Mesendoderm (in vitro differentiated cells): Measurements from ENCODE around the gene CXCR6.

Experiments used
- DNase-seq: peaks from one replicate; pipeline ENCODE4 v3.0.0; 2013
- H2AK5ac ChIP-seq: 2 replicates; pipeline ENCODE4 v1.6.1; 2013; ENCODE audit warnings: low read length, inconsistent platforms
- H2BK120ac ChIP-seq: 2 replicates; pipeline ENCODE4 v1.6.1; 2013; ENCODE audit warnings: low read depth, mild to moderate bottlenecking, low read length, moderate library complexity, mixed read lengths
- H2BK15ac ChIP-seq: replicated peaks from 2 replicates; pipeline ENCODE4 v1.6.1; 2013; ENCODE audit warnings: low read depth, mild to moderate bottlenecking, moderate library complexity
- H2BK5ac ChIP-seq: 2 replicates; pipeline ENCODE4 v1.6.1; 2013; ENCODE audit warnings: low read length, inconsistent platforms
- H3K18ac ChIP-seq: 2 replicates; pipeline ENCODE4 v1.6.1; 2013; ENCODE audit warnings: mild to moderate bottlenecking, low read length, mixed read lengths
- H3K23ac ChIP-seq: one replicate; pipeline ENCODE4 v1.6.1; 2013; ENCODE audit warnings: low read length
- H3K27ac ChIP-seq: 2 replicates; pipeline ENCODE4 v1.5.1; 2013; ENCODE audit warnings: low read depth, mild to moderate bottlenecking, inconsistent platforms, low read length, moderate library complexity
- H3K27me3 ChIP-seq: 2 replicates; pipeline ENCODE4 v1.6.1; 2013; ENCODE audit warnings: low read length, control low read depth, mild to moderate bottlenecking, inconsistent platforms; ENCODE audit not compliant: insufficient read depth, poor library complexity
- H3K36me3 ChIP-seq: 2 replicates; pipeline ENCODE4 v1.6.1; 2013; ENCODE audit warnings: low read length, inconsistent platforms; ENCODE audit not compliant: control insufficient read depth, insufficient read depth
- H3K4ac ChIP-seq: one replicate; pipeline ENCODE4 v1.6.1; 2013; ENCODE audit warnings: low read depth, mild to moderate bottlenecking, low read length, moderate library complexity
- H3K4me1 ChIP-seq: 2 replicates; pipeline ENCODE4 v1.6.1; 2013; ENCODE audit warnings: low read depth, low read length, inconsistent platforms; ENCODE audit not compliant: control insufficient read depth
- H3K4me2 ChIP-seq: 2 replicates; pipeline ENCODE4 v1.6.1; 2013; ENCODE audit warnings: low read length
- H3K4me3 ChIP-seq: 2 replicates; pipeline ENCODE4 v1.5.1; 2013; ENCODE audit warnings: mild to moderate bottlenecking, low read length
- H3K56ac ChIP-seq: one replicate; pipeline ENCODE4 v1.6.1; 2013; ENCODE audit warnings: low read length
- H3K79me1 ChIP-seq: 2 replicates; pipeline ENCODE4 v1.6.1; 2013; ENCODE audit warnings: low read length, inconsistent platforms
- H3K79me2 ChIP-seq: 2 replicates; pipeline ENCODE4 v1.6.1; 2013; ENCODE audit warnings: mild to moderate bottlenecking, low read length; ENCODE audit not compliant: control insufficient read depth, insufficient read depth
- H3K9ac ChIP-seq: 2 replicates; pipeline ENCODE4 v1.6.1; 2013; ENCODE audit warnings: low read length, inconsistent platforms
- H4K5ac ChIP-seq: one replicate; pipeline ENCODE4 v1.6.1; 2013; ENCODE audit warnings: low read length
- H4K8ac ChIP-seq: one replicate; pipeline ENCODE4 v1.6.1; 2013; ENCODE audit warnings: low read depth, mild to moderate bottlenecking, control low read depth, low read length, moderate library complexity
- WGBS: extraction: QIAGEN DNeasy Blood & Tissue Kit; methylation state at CpG from one replicate; pipeline ENCODE4 v1.1.7; 2013; ENCODE audit warnings: low lambda C conversion rate, missing lambda C conversion rate; ENCODE audit not compliant: insufficient coverage; ENCODE audit errors: extremely low coverage; 5-methylcytosine and 5-hydroxymethylcytosine counted together

CXCR6 gene

DNA sequence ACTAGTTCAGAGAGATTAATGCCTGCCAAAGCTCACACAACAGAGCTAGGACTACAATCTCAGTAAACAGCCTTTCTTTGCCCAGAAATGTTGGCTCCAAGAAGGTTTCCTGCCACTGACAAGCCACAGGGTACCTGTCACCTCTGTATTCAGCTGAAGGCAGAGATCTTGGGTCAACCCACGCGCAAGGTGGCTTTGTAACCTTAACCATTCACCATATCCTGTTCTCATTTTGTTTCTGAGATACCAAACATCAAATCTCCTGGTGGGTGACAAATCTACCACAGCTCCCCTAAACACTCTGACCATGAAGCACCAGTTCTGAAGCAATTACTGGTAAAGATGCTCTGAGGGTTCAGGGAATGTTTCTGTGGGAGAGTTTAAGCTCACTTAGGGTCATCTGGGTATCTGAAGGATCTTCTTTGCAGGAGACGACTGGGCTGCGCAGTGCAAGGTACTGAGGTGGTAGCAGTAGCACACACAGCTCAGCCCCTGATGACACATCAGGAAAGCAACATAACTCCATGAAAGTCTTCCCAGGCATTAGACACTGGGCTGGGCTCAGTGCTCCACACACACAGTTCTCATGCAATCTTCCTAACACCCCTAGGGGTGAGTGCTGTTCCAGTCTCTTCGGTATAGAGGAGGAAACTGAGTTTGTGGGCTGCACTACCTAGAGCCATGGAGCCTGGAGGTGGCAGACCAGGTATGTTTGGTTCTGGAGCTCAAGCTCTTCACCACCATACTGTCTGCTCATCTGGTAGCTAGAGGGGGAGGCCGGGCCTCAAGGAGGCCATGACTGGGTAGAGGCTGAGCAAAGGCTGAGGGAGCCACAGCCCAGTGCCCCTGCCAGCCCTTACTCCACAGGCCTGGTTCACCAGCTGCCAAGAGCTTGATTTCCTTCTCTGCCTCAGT lies 7.7 kb downstream of the CXCR6 start:
- H3K18ac ChIP-seq: no peak overlapping the region
- no peak overlapping the region for H3K23ac ChIP-seq
- H3K4me2 ChIP-seq: no peak overlapping the region
- no peak overlapping the region for H4K8ac ChIP-seq
- H2AK5ac ChIP-seq: no peak overlapping the region
- no peaks in the 10 kb centered on the region for H3K4me1 ChIP-seq
- no peak overlapping the region for H3K56ac ChIP-seq
- H3K27ac ChIP-seq: no peak overlapping the region
- no peaks in the 10 kb centered on the region for H3K79me2 ChIP-seq
- H3K4me3 ChIP-seq: no peak overlapping the region
- no peak overlapping the region for H2BK120ac ChIP-seq
- no peak overlapping the region for H2BK15ac ChIP-seq
- H3K79me1 ChIP-seq: no peaks in the 10 kb centered on the region
- WGBS: no CpG with 5 or more reads among the region's 6 CpGs
- no peak overlapping the region for H3K4ac ChIP-seq
- H4K5ac ChIP-seq: no peak overlapping the region
- peaks cover 3% of the 10 kb centered on the region for H3K36me3 ChIP-seq
- no peaks in the 10 kb centered on the region for H3K27me3 ChIP-seq
- no peak for DNase-seq
- H2BK5ac ChIP-seq: no peak overlapping the region
- no peak overlapping the region for H3K9ac ChIP-seq

DNA sequence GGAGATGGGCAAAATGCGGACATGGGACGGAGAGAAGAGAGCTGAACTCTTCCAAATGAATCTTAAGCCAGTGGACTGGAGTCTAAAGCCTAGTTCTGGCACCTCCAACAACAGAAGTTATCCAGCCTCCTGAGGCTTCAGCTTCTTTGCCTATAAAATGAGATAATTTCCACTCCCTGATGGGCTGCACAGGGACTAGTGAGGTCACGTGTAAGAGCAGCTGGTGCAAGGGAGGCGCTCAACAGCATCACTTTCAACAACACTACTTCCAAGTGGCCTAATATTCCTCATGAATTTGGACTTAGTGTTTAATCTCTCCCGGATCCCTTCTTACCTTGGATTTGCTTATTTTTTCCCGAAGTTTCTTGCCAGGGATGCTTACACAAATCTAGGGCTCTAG lies 8.7 kb downstream of the CXCR6 start:
- Histone ChIP-seq H3K9ac (no peak overlapping the region), H4K8ac (no peak overlapping the region), H3K18ac (no peak overlapping the region), H3K23ac (no peak overlapping the region), H3K4ac (no peak overlapping the region), H3K79me2 (no peaks in the 10 kb centered on the region), H2BK5ac (no peak overlapping the region), H3K79me1 (no peaks in the 10 kb centered on the region), H3K36me3 (peaks cover 3% of the 10 kb centered on the region), H3K27ac (no peak overlapping the region), H2AK5ac (no peak overlapping the region), H2BK15ac (no peak overlapping the region), H3K56ac (no peak overlapping the region), H2BK120ac (no peak overlapping the region), H3K4me3 (no peak overlapping the region), H4K5ac (no peak overlapping the region), H3K27me3 (no peaks in the 10 kb centered on the region), H3K4me2 (no peak overlapping the region), H3K4me1 (no peaks in the 10 kb centered on the region)
- no CpG with 5 or more reads among the region's 6 CpGs for WGBS
- no peak for DNase-seq

DNA sequence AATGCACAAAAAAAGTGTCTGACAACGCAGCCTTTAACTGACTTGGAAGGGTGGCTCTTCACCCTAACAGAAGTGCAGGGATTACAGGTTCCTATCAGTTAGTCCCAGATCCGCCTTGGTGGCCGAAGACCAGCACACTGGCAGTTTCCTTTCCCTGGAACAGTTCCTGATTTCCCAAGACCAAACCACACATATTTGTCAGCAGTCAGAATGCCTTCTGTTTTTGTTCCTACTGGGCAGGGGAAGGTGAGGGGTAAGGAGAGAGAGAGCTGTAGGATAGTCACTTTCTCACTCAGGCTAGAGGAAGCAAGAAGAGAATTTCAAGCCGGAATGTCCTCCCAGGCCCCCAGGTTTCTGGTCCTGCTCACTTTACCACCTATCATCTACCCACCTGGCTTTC lies 9.2 kb downstream of the CXCR6 start:
- no peak overlapping the region for H2BK5ac ChIP-seq
- no peaks in the 10 kb centered on the region for H3K27me3 ChIP-seq
- H3K4me1 ChIP-seq: no peaks in the 10 kb centered on the region
- DNase-seq: no peak
- no peaks in the 10 kb centered on the region for H3K79me2 ChIP-seq
- H3K56ac ChIP-seq: no peak overlapping the region
- H3K4me2 ChIP-seq: no peak overlapping the region
- no peak overlapping the region for H4K5ac ChIP-seq
- no peak overlapping the region for H3K9ac ChIP-seq
- H3K79me1 ChIP-seq: no peaks in the 10 kb centered on the region
- no CpG with 5 or more reads among the region's 4 CpGs for WGBS
- peaks cover 3% of the 10 kb centered on the region for H3K36me3 ChIP-seq
- no peak overlapping the region for H2BK15ac ChIP-seq
- H3K27ac ChIP-seq: no peak overlapping the region
- H2BK120ac ChIP-seq: no peak overlapping the region
- H2AK5ac ChIP-seq: no peak overlapping the region
- no peak overlapping the region for H3K4me3 ChIP-seq
- no peak overlapping the region for H3K23ac ChIP-seq
- H4K8ac ChIP-seq: no peak overlapping the region
- H3K18ac ChIP-seq: no peak overlapping the region
- no peak overlapping the region for H3K4ac ChIP-seq

- DNase-seq: no peak
- Histone ChIP-seq H3K4me1 (no peaks in the 10 kb centered on the region), H2BK5ac (no peak overlapping the region), H2BK15ac (no peak overlapping the region), H4K8ac (no peak overlapping the region), H2AK5ac (no peak overlapping the region), H3K56ac (no peak overlapping the region), H3K9ac (no peak overlapping the region), H3K4ac (no peak overlapping the region), H3K27ac (no peak overlapping the region), H3K79me1 (no peaks in the 10 kb centered on the region), H3K23ac (no peak overlapping the region), H3K4me3 (no peak overlapping the region), H4K5ac (no peak overlapping the region), H3K18ac (no peak overlapping the region), H3K4me2 (no peak overlapping the region), H3K36me3 (peaks cover 5% of the 10 kb centered on the region), H3K79me2 (no peaks in the 10 kb centered on the region), H2BK120ac (no peak overlapping the region), H3K27me3 (no peaks in the 10 kb centered on the region)
- WGBS: no CpG with 5 or more reads among the region's 4 CpGs
These were observed 10.3 kb downstream of the CXCR6 start for GRCh38 chr3:45953536-45953935.

GRCh38 chr3:45954306-45954705 lies 11.0 kb downstream of the CXCR6 start:
- no peak overlapping the region for H3K4me2 ChIP-seq
- no peak overlapping the region for H2AK5ac ChIP-seq
- no peak overlapping the region for H3K4ac ChIP-seq
- H3K27ac ChIP-seq: no peak overlapping the region
- no peak overlapping the region for H3K9ac ChIP-seq
- H3K79me2 ChIP-seq: no peaks in the 10 kb centered on the region
- H3K18ac ChIP-seq: no peak overlapping the region
- H3K79me1 ChIP-seq: no peaks in the 10 kb centered on the region
- no peak overlapping the region for H3K23ac ChIP-seq
- no peak overlapping the region for H2BK120ac ChIP-seq
- WGBS: no CpG with 5 or more reads among the region's 3 CpGs
- no peak overlapping the region for H4K5ac ChIP-seq
- DNase-seq: no peak
- no peak overlapping the region for H3K4me3 ChIP-seq
- peaks cover 5% of the 10 kb centered on the region for H3K36me3 ChIP-seq
- H3K56ac ChIP-seq: no peak overlapping the region
- no peaks in the 10 kb centered on the region for H3K27me3 ChIP-seq
- no peaks in the 10 kb centered on the region for H3K4me1 ChIP-seq
- no peak overlapping the region for H2BK15ac ChIP-seq
- no peak overlapping the region for H2BK5ac ChIP-seq
- no peak overlapping the region for H4K8ac ChIP-seq
